ENCODE results near the gene RBM12.
"Not testable (repeated sequence)": the region's sequence is repeated elsewhere in the genome, so short reads cannot be mapped to it uniquely, and the experiment has no call there.

RBM12 gene

GRCh38 chr20:35699127-35699956, 34.6 kb upstream of the RBM12 start, which contains the start of the genes NFS1 and ROMO1:
Gene NFS1, minus strand, starts transcription at chr20:35699352. Its CDS starts 64 bp downstream, at chr20:35699288.
Gene ROMO1, plus strand, starts transcription at chr20:35699405. Its CDS starts 228 bp downstream, at chr20:35699633.
- ATAC-seq (peak; percentile 93), DNase-seq (peak; percentile 91)

- ATAC-seq (peak; percentile 41), DNase-seq (no peak)
These were observed 33.8 kb upstream of the RBM12 start for GRCh38 chr20:35698298-35699126.

- ATAC-seq: no peak
- DNase-seq: no peak
These were observed 33.1 kb upstream of the RBM12 start for GRCh38 chr20:35697696-35698297.

- ATAC-seq: no peak
- no peak for DNase-seq
These were observed 31.3 kb upstream of the RBM12 start for GRCh38 chr20:35695978-35696377.

GRCh38 chr20:35695245-35695749, 30.6 kb upstream of the RBM12 start:
- ATAC-seq (no peak), DNase-seq (no peak)

- no peak for ATAC-seq
- no peak for DNase-seq
These were observed 25.6 kb upstream of the RBM12 start for GRCh38 chr20:35690265-35690664.

GRCh38 chr20:35686872-35687271, 22.2 kb upstream of the RBM12 start:
- not testable (repeated sequence) for ATAC-seq
- peak; percentile 20 for DNase-seq

GRCh38 chr20:35685368-35685767, 20.7 kb upstream of the RBM12 start:
- ATAC-seq, DNase-seq: not testable (repeated sequence)

- ATAC-seq (no peak), DNase-seq (no peak)
These were observed 17.3 kb upstream of the RBM12 start for GRCh38 chr20:35681960-35682359.

GRCh38 chr20:35680452-35681183, 15.9 kb upstream of the RBM12 start:
- ATAC-seq: no peak

GRCh38 chr20:35674921-35675320, 10.2 kb upstream of the RBM12 start:
- ATAC-seq (no peak), DNase-seq (no peak)

More at GRCh38 chr20:35680452-35681183, 15.9 kb upstream of the RBM12 start:
- no peak for DNase-seq

- no peak for ATAC-seq
- no peak for DNase-seq
These were observed 9.2 kb upstream of the RBM12 start for GRCh38 chr20:35673884-35674283.

- ATAC-seq (no peak), DNase-seq (no peak)
These were observed 5.0 kb upstream of the RBM12 start for GRCh38 chr20:35669681-35670080.

GRCh38 chr20:35669221-35669620, 4.5 kb upstream of the RBM12 start:
- DNase-seq (no peak), ATAC-seq (no peak)

- ATAC-seq: no peak
- no peak for DNase-seq
These were observed 1.2 kb upstream of the RBM12 start for GRCh38 chr20:35665949-35666288.

GRCh38 chr20:35663516-35664465, 909 bp downstream of the RBM12 start:
- ATAC-seq: peak; percentile 23
- DNase-seq: peak; percentile 64

- ATAC-seq (no peak), DNase-seq (no peak)
These were observed 2.1 kb downstream of the RBM12 start for GRCh38 chr20:35662551-35662950.

GRCh38 chr20:35661908-35662307, 2.8 kb downstream of the RBM12 start:
- ATAC-seq (no peak), DNase-seq (no peak)

- DNase-seq: no peak
- peak; percentile 42 for ATAC-seq
These were observed 3.6 kb downstream of the RBM12 start for GRCh38 chr20:35661053-35661452.

- DNase-seq: peak; percentile 36
- ATAC-seq: peak; percentile 53
These were observed 4.4 kb downstream of the RBM12 start for GRCh38 chr20:35660122-35660937.

Measured in stimulated activated naive CD8-positive, alpha-beta T cell treated with anti-CD3 and anti-CD28 coated beads, Interleukin-15, Interleukin-2, amounts not matched to agents 100 U/mL and 50 U/mL, for 24 hours (primary cell).